ENCODE data around the gene WIF1.

DNA sequence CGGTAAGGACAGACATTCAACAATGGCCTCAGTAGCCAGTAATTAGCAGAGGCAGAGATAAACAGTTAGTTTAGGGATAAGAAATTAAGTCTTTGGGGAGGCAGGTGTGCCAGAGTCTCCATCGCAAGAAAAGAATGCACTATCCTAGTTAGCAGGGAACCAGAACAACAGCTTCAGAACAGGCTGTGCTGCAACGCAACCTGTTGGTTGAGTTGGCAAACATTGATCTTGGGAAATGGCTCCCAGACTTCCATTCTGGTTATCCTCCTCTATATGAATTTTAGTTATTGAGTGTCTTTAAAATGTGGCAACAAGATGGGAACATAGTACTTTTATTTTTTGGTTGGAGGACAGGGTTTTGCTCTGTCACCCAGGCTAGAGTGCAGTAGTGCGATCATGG, 36.0 kb upstream of the WIF1 start:
- TF ChIP-seq ARNTL (CRISPR knock-in tag; IDR thresholded peaks at IDR 0.05; ENCODE audit: borderline replicate concordance, low read depth) = no peak
- TF ChIP-seq, protein P1, sequence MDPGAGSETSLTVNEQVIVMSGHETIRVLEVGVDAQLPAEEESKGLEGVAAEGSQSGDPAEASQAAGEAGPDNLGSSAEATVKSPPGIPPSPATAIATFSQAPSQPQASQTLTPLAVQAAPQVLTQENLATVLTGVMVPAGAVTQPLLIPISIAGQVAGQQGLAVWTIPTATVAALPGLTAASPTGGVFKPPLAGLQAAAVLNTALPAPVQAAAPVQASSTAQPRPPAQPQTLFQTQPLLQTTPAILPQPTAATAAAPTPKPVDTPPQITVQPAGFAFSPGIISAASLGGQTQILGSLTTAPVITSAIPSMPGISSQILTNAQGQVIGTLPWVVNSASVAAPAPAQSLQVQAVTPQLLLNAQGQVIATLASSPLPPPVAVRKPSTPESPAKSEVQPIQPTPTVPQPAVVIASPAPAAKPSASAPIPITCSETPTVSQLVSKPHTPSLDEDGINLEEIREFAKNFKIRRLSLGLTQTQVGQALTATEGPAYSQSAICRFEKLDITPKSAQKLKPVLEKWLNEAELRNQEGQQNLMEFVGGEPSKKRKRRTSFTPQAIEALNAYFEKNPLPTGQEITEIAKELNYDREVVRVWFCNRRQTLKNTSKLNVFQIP (CRISPR knock-in tag; IDR thresholded peaks at IDR 0.05; ENCODE audit: borderline replicate concordance, low read depth) = no peak
- TF ChIP-seq ZFP3 (CRISPR knock-in tag; IDR thresholded peaks at IDR 0.05) = no peak
- no peak for TF ChIP-seq ZFP30 (CRISPR knock-in tag; IDR thresholded peaks at IDR 0.05)
- TF ChIP-seq, protein P2, sequence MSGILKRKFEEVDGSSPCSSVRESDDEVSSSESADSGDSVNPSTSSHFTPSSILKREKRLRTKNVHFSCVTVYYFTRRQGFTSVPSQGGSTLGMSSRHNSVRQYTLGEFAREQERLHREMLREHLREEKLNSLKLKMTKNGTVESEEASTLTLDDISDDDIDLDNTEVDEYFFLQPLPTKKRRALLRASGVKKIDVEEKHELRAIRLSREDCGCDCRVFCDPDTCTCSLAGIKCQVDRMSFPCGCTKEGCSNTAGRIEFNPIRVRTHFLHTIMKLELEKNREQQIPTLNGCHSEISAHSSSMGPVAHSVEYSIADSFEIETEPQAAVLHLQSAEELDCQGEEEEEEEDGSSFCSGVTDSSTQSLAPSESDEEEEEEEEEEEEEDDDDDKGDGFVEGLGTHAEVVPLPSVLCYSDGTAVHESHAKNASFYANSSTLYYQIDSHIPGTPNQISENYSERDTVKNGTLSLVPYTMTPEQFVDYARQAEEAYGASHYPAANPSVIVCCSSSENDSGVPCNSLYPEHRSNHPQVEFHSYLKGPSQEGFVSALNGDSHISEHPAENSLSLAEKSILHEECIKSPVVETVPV (CRISPR knock-in tag; IDR thresholded peaks at IDR 0.05) = no peak
- no peak for TF ChIP-seq CSDC2 (CRISPR knock-in tag; IDR thresholded peaks at IDR 0.05)
- no peak for TF ChIP-seq RARB (CRISPR knock-in tag; IDR thresholded peaks at IDR 0.05)
- TF ChIP-seq, protein P3, sequence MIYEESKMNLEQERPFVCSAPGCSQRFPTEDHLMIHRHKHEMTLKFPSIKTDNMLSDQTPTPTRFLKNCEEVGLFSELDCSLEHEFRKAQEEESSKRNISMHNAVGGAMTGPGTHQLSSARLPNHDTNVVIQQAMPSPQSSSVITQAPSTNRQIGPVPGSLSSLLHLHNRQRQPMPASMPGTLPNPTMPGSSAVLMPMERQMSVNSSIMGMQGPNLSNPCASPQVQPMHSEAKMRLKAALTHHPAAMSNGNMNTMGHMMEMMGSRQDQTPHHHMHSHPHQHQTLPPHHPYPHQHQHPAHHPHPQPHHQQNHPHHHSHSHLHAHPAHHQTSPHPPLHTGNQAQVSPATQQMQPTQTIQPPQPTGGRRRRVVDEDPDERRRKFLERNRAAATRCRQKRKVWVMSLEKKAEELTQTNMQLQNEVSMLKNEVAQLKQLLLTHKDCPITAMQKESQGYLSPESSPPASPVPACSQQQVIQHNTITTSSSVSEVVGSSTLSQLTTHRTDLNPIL (CRISPR knock-in tag; IDR thresholded peaks at IDR 0.05; ENCODE audit: low read depth) = no peak
- no peak for TF ChIP-seq ESRRG (CRISPR knock-in tag; IDR thresholded peaks at IDR 0.05)
- TF ChIP-seq ZNF70 (CRISPR knock-in tag; IDR thresholded peaks at IDR 0.05) = no peak
- no peak for TF ChIP-seq ZNF8 (CRISPR knock-in tag; IDR thresholded peaks at IDR 0.05)

All from SK-N-SH treated with all-trans-retinoic acid at 6 μM for 48 hours (cell line).